MM.1S (cell line): ENCODE measurements around the gene PIGS.

Source experiments
- DNase-seq: peaks from one replicate; pipeline ENCODE4 v3.0.0-alpha.2; 2015
- H2AFZ ChIP-seq: fragments of 300-600 bp; sonication (generic); 2 replicates; pipeline ENCODE4 v1.6.0; 2016; ENCODE audit warnings: antibody characterized with exemption, low read length
- H3F3A ChIP-seq: fragments of 300-600 bp; sonication (generic); 2 replicates; pipeline ENCODE4 v1.6.1; 2016; ENCODE audit warnings: mild to moderate bottlenecking, antibody characterized with exemption, low read length, moderate library complexity, mixed read lengths; ENCODE audit not compliant: insufficient read depth
- H3K27ac ChIP-seq: fragments of 300-600 bp; sonication (generic); 2 replicates; pipeline ENCODE4 v1.5.1; 2016; ENCODE audit warnings: mild to moderate bottlenecking, low read length
- H3K27me3 ChIP-seq: fragments of 300-600 bp; sonication (generic); replicated peaks from 2 replicates; pipeline ENCODE4 v1.6.0; 2016; ENCODE audit warnings: low read length; ENCODE audit not compliant: insufficient read depth
- H3K36me3 ChIP-seq: fragments of 300-600 bp; sonication (generic); replicated peaks from 2 replicates; pipeline ENCODE4 v1.6.1; 2016; ENCODE audit warnings: mild to moderate bottlenecking, low read length, mixed read lengths; ENCODE audit not compliant: insufficient read depth
- H3K4me1 ChIP-seq: fragments of 300-600 bp; sonication (generic); 2 replicates; pipeline ENCODE4 v1.6.1; 2016; ENCODE audit warnings: low read length, mixed read lengths
- H3K4me2 ChIP-seq: fragments of 300-600 bp; sonication (generic); 2 replicates; pipeline ENCODE4 v1.6.0; 2016; ENCODE audit warnings: low read depth, low read length
- H3K4me3 ChIP-seq: fragments of 300-600 bp; sonication (generic); 2 replicates; pipeline ENCODE4 v1.5.1; 2016; ENCODE audit warnings: low read length, mixed read lengths
- H3K79me2 ChIP-seq: fragments of 300-600 bp; sonication (generic); 2 replicates; pipeline ENCODE4 v1.6.1; 2016; ENCODE audit warnings: mixed run types, low read length, mixed read lengths
- H3K9ac ChIP-seq: fragments of 300-600 bp; sonication (generic); 2 replicates; pipeline ENCODE4 v1.6.1; 2016; ENCODE audit warnings: low read length, mixed read lengths
- H3K9me2 ChIP-seq: fragments of 300-600 bp; sonication (generic); replicated peaks from 2 replicates; pipeline ENCODE4 v1.6.1; 2016; ENCODE audit warnings: mild to moderate bottlenecking, low read length, mixed read lengths; ENCODE audit not compliant: insufficient read depth
- H3K9me3 ChIP-seq: fragments of 300-600 bp; sonication (generic); replicated peaks from 2 replicates; pipeline ENCODE4 v1.6.1; 2016; ENCODE audit warnings: mild to moderate bottlenecking, low read length, mixed read lengths; ENCODE audit not compliant: insufficient read depth
- H4K20me1 ChIP-seq: fragments of 300-600 bp; sonication (generic); 2 replicates; pipeline ENCODE4 v1.6.1; 2016; ENCODE audit warnings: mild to moderate bottlenecking, low read length, moderate library complexity, mixed read lengths; ENCODE audit not compliant: insufficient read depth
- EZH2 ChIP-seq: fragments of 300-600 bp; sonication (generic); optimal IDR thresholded peaks from 2 replicates; pipeline ENCODE3; 2017; ENCODE audit warnings: low read depth, mild to moderate bottlenecking, antibody characterized with exemption, low read length, mixed read lengths
- EZH2phosphoT487 ChIP-seq: fragments of 300-600 bp; sonication (generic); IDR thresholded peaks from 2 replicates; pipeline ENCODE4 v1.6.1; 2018; ENCODE audit warnings: antibody characterized with exemption, low read length
- TF ChIP-seq, protein P1 (sequence below): fragments of 300-600 bp; sonication (generic); IDR thresholded peaks from 2 replicates; pipeline ENCODE4 v1.5.1; 2016; ENCODE audit warnings: antibody characterized with exemption, low read length, mixed read lengths

The PIGS gene

DNA sequence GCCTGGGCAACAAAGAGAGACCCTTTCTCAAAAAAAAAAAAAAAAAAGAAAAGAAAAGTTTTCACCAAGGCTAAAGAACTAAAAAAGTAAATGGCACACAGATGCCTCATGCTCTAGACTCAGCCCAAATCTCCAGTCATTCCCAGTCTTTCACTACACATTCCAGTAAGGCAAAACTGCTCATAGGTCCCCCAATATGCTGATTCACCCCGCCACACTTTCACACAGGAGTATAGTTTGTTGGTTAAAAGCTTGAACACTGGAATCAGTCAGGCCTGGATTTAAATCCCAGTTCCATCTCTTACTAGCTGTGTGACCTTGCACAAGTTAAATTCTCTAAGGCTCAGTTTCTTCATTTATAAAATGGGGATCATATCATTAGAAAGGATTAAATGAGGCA is 1.9 kb downstream of the PIGS start:
- Histone ChIP-seq H3K27me3 (no peaks in the 10 kb centered on the region), H3K36me3 (no peaks in the 10 kb centered on the region; the same call in 1 of the 2 replicates), H3K4me1 (peaks cover 26% of the 10 kb centered on the region), H3K9me3 (no peaks in the 10 kb centered on the region), H3K27ac (no peak overlapping the region), H3F3A (0 out of 2 replicates have a peak, but pooled peaks cover 15% of the 10 kb centered on the region), H3K9ac (no peak overlapping the region), H2AFZ (no peak overlapping the region), H3K4me2 (peak overlapping the region; percentile 71; the same call in 1 of the 2 replicates), H3K4me3 (peak overlapping the region; percentile 99; the same call in 1 of the 2 replicates), H3K79me2 (peaks cover 61% of the 10 kb centered on the region), H3K9me2 (no peaks in the 10 kb centered on the region), H4K20me1 (no peaks in the 10 kb centered on the region; the same call in 1 of the 2 replicates)
- no peak for DNase-seq
- TF ChIP-seq EZH2phosphoT487 (no peak), EZH2 (no peak)
- TF ChIP-seq, protein P1, sequence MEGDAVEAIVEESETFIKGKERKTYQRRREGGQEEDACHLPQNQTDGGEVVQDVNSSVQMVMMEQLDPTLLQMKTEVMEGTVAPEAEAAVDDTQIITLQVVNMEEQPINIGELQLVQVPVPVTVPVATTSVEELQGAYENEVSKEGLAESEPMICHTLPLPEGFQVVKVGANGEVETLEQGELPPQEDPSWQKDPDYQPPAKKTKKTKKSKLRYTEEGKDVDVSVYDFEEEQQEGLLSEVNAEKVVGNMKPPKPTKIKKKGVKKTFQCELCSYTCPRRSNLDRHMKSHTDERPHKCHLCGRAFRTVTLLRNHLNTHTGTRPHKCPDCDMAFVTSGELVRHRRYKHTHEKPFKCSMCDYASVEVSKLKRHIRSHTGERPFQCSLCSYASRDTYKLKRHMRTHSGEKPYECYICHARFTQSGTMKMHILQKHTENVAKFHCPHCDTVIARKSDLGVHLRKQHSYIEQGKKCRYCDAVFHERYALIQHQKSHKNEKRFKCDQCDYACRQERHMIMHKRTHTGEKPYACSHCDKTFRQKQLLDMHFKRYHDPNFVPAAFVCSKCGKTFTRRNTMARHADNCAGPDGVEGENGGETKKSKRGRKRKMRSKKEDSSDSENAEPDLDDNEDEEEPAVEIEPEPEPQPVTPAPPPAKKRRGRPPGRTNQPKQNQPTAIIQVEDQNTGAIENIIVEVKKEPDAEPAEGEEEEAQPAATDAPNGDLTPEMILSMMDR: no peak

DNA sequence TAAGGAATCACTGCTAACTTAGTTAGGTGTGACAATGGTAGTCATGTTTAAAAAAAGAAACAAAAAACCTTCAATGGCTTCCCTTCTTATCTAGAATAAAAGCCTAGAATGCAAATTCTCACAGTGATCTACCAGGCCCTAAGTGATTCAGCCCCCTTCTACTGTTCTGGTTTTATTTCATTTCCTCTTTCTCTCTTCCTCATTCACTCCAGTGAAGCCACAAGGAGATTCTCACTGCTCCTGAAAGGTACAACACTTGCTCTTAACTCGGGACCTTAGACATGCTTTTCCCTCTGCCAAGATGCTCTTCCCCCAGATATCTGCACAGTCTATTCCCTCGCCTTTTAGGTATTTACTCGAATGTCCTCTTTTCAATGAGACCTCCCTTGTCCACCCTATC is 3.7 kb downstream of the PIGS start:
- Histone ChIP-seq H4K20me1 (no peaks in the 10 kb centered on the region; the same call in 1 of the 2 replicates), H3K4me3 (no peak overlapping the region), H3K79me2 (peaks cover 67% of the 10 kb centered on the region), H3K4me1 (peaks cover 26% of the 10 kb centered on the region), H2AFZ (no peak overlapping the region), H3F3A (0 out of 2 replicates have a peak, but pooled peaks cover 15% of the 10 kb centered on the region), H3K9ac (no peak overlapping the region), H3K9me2 (no peaks in the 10 kb centered on the region), H3K4me2 (peak overlapping the region; percentile 41; the same call in 1 of the 2 replicates), H3K36me3 (no peaks in the 10 kb centered on the region; the same call in 1 of the 2 replicates), H3K27me3 (no peaks in the 10 kb centered on the region), H3K9me3 (no peaks in the 10 kb centered on the region), H3K27ac (peak overlapping the region; percentile 33; the same call in 1 of the 2 replicates)
- no peak for DNase-seq
- TF ChIP-seq EZH2 (no peak), EZH2phosphoT487 (no peak)
- TF ChIP-seq, protein P1: no peak

DNA sequence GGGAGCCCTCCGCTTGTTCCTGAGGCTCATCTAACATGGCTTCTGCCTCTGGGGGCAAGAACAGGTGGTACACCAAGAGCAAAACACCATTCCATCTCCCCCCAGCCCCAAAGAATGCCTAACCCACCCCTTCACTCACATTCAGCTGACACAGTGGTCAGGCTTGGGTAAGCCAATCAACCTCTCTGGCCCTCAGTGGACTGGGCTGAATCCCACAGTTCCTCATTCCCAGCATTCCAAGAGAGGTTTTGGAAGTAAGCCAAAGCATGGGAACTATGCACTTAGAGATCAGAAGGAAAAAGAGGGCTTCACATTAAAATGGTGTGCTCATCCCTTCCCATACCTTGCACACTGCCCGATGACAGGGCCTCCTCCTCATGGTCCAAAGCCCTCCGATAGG is 7.8 kb downstream of the PIGS start:
- H3K4me1 ChIP-seq: peaks cover 11% of the 10 kb centered on the region
- no peak overlapping the region for H3K27ac ChIP-seq
- H3K4me2 ChIP-seq: no peak overlapping the region
- H3K9me2 ChIP-seq: no peaks in the 10 kb centered on the region
- no peak overlapping the region for H3K4me3 ChIP-seq
- no peaks in the 10 kb centered on the region for H3K27me3 ChIP-seq
- H3K9me3 ChIP-seq: no peaks in the 10 kb centered on the region
- no peaks in the 10 kb centered on the region for H4K20me1 ChIP-seq
- DNase-seq: no peak
- no peaks in the 10 kb centered on the region; the same call in none of the 2 replicates for H3K36me3 ChIP-seq
- TF ChIP-seq EZH2phosphoT487: no peak
- no peak overlapping the region for H3K9ac ChIP-seq
- H3F3A ChIP-seq: 0 out of 2 replicates have a peak, but pooled peaks cover 6% of the 10 kb centered on the region
- H3K79me2 ChIP-seq: peaks cover 38% of the 10 kb centered on the region
- H2AFZ ChIP-seq: no peak overlapping the region

DNA sequence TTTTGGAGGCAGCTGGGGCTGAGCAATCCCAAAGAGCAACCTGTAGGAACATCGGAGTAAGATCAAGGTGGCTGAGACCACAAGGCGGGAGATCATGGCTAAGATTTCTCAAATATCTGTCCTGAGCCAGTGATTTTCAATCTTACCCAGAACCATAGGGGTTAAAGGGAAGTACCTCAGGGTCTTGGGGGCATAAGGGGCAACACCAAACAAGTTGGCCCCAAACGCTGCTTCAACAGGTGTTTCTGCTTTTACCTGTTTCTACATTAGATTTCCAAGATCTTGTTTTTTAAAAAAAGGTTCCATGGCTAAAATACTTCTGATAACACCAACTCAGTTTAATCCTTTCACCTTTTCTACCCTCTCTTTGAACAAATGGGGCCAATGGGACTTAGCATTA is 16.3 kb downstream of the PIGS start:
- H3K9me2 ChIP-seq: no peaks in the 10 kb centered on the region
- H3K4me2 ChIP-seq: no peak overlapping the region
- no peak overlapping the region for H3K9ac ChIP-seq
- H3K36me3 ChIP-seq: no peaks in the 10 kb centered on the region; the same call in 1 of the 2 replicates
- no peak overlapping the region for H3K4me3 ChIP-seq
- no peak overlapping the region for H3K27ac ChIP-seq
- no peaks in the 10 kb centered on the region for H3K79me2 ChIP-seq
- TF ChIP-seq EZH2phosphoT487: no peak
- TF ChIP-seq EZH2: no peak
- TF ChIP-seq, protein P1: no peak
- no peak for DNase-seq
- no peak overlapping the region for H2AFZ ChIP-seq
- H3K4me1 ChIP-seq: peaks cover 3% of the 10 kb centered on the region; the same call in 1 of the 2 replicates
- H3F3A ChIP-seq: no peaks in the 10 kb centered on the region; the same call in 1 of the 2 replicates
- H3K9me3 ChIP-seq: no peaks in the 10 kb centered on the region
- H3K27me3 ChIP-seq: 0 out of 2 replicates have a peak, but pooled peaks cover 5% of the 10 kb centered on the region
- H4K20me1 ChIP-seq: no peaks in the 10 kb centered on the region
